HG02588 (cell line): ENCODE measurements around the gene KCTD1.
"Not testable (repeated sequence)": the region's sequence is repeated elsewhere in the genome, so short reads cannot be mapped to it uniquely, and the experiment has no call there.

Experiments
- ATAC-seq: cut with Tn5 transposase; IDR thresholded peaks from one replicate; pipeline ENCODE4 v1.9.1; 2021; ENCODE audit warnings: mild to moderate bottlenecking, moderate library complexity; ENCODE audit not compliant: unreplicated experiment

The KCTD1 gene

GRCh38 chr18:26459884-26460283 is 88.5 kb downstream of the KCTD1 start:
- ATAC-seq = no peak

GRCh38 chr18:26459340-26459739 is 89.0 kb downstream of the KCTD1 start:
- no peak for ATAC-seq

GRCh38 chr18:26458526-26459232 is 89.7 kb downstream of the KCTD1 start:
- peak; percentile 56 for ATAC-seq

GRCh38 chr18:26457611-26458353 is 90.6 kb downstream of the KCTD1 start:
- no peak for ATAC-seq

- ATAC-seq = no peak
Observed at GRCh38 chr18:26457195-26457594, 91.2 kb downstream of the KCTD1 start.

- ATAC-seq = no peak
Observed at GRCh38 chr18:26456070-26456491, 92.3 kb downstream of the KCTD1 start.

GRCh38 chr18:26455639-26456038 is 92.7 kb downstream of the KCTD1 start:
- no peak for ATAC-seq

- no peak for ATAC-seq
Observed at GRCh38 chr18:26454616-26455015, 93.7 kb downstream of the KCTD1 start.

- ATAC-seq = no peak
Observed at GRCh38 chr18:26454192-26454591, 94.2 kb downstream of the KCTD1 start.

- ATAC-seq = no peak
Observed at GRCh38 chr18:26453386-26453901, 94.9 kb downstream of the KCTD1 start.

GRCh38 chr18:26450989-26451682 is 97.2 kb downstream of the KCTD1 start:
- ATAC-seq = no peak

GRCh38 chr18:26448714-26449159 is 99.6 kb downstream of the KCTD1 start:
- no peak for ATAC-seq

GRCh38 chr18:26443853-26444252 is 104.5 kb downstream of the KCTD1 start:
- ATAC-seq = no peak

GRCh38 chr18:26442126-26442525 is 106.2 kb downstream of the KCTD1 start:
- no peak for ATAC-seq

GRCh38 chr18:26440644-26441043 is 107.7 kb downstream of the KCTD1 start:
- no peak for ATAC-seq

GRCh38 chr18:26439537-26439936 is 108.8 kb downstream of the KCTD1 start:
- ATAC-seq = no peak

- peak; percentile 99 for ATAC-seq
Observed at GRCh38 chr18:26438980-26439379, 109.4 kb downstream of the KCTD1 start.

- not testable (repeated sequence) for ATAC-seq
Observed at GRCh38 chr18:26437634-26438033, 110.7 kb downstream of the KCTD1 start.

GRCh38 chr18:26436176-26437051 is 111.9 kb downstream of the KCTD1 start:
- ATAC-seq = no peak

- no peak for ATAC-seq
Observed at GRCh38 chr18:26435415-26436095, 112.8 kb downstream of the KCTD1 start.
